Fibroblast of skin of abdomen (primary cell): Measurements from ENCODE around the gene MROH7.

Experiments used
- DNase-seq: peaks from one replicate; pipeline ENCODE4 v3.0.0-alpha.2; 2013

Gene MROH7

DNA sequence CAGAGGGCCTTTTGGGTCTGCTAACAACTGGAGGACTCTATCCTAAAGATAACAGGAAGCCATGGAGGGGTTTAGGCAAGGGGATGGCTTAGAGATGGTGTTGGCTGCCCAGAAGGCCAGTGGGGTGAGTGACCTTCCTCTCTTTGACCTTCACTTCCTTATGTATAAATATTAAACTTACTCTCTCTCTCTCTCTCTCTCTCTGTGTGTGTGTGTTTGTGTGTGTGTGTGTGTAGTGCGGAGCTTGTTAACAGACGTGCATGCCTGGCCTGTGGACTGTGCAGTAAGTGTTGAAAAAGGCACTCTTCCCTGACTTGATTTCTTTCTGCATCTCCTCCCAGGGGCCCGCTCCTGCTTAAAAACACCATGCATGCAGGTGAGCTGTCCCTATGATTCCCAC is 10.0 kb downstream of the MROH7 start:
- no peak for DNase-seq

DNA sequence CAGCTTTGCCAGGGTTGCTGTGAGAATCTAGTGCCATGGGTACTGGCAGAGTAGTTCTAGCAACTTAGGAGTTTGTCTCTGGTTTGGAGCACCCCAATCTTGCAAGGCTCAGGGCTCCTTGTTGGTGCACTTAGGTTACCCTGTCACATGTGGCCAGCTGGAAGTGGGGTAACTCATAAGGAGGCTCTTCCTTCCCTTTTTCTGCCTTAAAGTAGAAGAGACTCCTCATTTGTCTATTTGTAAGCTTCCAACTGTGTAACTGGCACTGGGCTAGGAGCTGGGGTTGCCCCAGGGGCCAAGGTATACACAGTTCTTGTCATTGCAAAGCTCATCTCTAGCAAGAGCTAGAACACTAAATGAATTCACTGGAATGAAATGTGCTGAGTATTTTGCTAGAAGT is 10.6 kb downstream of the MROH7 start:
- no peak for DNase-seq

DNA sequence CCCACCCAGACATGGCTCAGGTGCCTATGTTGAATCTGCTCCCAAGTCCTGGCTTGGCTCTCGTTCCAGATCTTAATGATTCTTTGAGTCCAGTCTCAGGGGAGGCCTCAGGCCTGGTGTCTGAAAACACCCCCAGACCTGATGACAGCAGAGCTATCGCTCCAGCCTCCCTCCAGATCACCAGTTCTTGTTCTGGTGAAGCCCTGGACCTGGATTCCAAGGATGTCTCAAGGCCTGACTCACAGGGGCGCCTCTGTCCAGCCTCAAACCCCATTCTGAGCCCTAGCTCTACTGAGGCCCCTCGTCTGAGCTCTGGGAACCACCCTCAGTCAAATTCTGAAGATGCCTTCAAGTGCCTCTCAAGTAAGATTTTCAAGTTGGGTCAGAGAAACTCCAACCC is 11.4 kb downstream of the MROH7 start:
- DNase-seq: peak; percentile 7

DNA sequence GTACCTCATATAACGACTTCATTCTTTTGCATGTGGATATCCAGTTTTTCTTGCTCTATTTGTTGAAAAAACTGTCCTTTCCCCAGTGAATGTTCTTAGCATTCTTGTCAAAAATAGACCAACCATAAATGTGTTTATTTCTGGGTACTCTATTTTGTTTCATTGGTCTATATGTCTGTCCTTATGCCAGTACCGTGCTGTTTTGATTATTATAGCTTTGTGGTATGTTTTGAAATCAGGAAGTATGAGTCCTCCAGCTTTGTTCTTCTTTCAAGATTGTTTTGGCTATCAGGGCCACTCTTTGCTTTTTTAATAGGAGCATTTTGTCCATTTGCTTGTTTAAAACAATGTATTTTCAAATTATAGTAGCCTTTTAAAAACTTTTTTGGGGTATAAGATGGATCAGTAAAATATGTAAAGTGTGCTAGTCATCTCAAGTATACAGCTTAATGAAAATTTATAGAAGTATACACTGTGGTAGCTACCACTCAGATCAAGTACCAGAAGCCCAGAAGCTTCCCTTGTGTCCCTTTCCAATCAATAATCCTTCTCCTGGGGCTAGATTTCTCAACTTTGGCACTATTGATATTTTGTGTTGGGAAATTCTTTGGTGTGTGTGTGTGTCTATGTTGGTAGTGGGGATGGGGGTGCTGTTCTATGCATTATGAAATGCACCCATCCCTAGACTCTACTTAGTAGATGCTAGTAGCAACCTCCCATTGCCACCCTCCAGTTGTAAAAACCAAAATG is 16.8 kb downstream of the MROH7 start:
- no peak for DNase-seq

DNA sequence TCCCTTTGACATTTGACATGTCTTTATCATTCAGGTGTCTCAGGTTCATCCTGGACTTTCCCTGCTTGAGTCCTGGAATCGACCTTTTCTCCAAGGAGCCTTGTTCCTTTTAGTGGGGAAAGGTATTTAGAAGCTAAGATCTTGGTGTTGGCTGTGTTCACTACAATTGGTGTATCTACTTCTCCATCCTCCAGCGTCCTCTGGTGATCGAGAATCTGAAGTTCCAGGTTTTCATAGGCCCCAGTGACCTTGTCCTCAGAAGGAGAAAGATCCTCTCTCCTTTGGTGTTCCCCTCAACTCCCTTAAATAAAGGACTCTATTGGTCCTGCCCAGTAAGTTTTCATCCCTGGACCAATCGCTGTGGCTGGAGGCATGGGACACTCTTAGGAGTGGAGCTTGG is 22.1 kb downstream of the MROH7 start:
- DNase-seq: no peak

DNA sequence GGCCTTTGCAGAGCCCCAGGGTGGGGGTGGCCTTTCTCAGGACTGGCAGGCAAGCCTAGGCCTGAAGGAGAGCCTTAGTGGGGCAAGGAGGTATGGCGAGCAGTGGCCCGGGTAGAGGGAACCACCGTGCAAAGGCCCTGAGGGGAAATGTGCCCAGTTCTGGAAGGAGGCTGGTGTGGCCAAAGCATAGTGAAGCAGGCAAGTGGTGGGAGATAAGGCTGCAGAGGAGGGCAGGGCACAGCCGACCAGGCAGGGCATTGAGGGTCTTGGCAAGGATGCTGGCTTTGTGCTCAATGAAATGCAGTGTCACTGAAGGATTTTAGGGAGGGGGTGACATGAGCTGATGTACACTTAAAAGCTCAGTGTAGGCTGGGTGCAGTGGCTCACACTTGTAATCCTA is 22.8 kb downstream of the MROH7 start:
- no peak for DNase-seq

DNA sequence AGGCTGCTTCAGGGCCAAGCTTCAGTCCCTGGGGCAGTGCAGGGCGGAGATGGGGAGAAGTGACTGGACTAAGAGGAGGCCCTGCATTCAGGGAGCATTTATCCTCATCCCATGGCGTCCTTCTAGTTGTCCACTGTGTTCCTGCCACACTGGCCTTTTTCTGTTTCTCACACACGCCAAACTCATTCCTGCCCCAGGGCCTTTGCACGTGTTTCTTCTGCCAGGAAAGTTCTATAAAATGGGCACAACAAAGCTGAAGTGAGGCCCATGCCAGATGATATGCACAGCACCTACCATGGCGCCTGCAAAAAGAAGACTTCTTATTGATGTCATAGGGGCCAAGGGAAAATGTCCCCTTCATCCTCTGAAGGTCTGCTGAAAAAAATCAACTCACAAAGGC is 24.3 kb downstream of the MROH7 start:
- no peak for DNase-seq

DNA sequence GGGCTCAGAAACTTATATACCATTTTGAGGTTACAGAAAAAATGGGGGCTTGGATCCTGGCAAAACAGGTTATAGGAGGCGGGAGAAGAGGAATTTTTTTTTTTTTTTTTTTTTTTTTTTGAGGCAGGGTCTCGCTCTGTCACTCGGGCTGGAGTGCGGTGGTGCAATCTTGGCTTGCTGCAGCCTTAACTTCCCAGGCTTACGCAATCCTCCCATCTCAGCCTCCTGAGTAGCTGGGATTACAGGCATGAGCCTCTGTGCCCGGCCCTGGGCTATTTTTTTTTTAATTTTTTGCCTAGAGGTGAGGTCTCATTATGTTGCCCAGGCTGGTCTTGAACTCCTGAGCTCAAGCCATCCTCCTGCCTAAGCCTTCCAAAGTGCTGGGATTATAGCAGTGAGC is 24.7 kb downstream of the MROH7 start:
- no peak for DNase-seq

DNA sequence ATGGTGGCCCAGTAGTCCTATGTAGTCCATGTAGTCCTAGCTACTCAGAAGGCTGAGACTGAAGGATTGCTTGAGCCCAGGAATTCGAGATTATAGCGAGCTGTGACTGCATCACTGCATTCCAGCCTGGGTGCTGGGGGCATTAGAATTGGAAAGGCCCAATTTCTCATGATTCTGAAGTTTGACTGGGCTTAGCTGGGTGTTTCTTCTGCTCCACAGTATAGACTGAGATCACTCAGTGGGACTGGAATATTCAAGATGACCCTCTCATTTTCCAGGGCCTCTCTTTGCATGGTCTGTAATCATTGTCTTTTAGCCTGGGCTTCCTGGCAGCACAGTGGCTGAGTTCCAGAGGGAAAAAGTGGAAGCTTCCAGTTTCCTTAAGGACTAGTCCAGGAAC is 26.2 kb downstream of the MROH7 start:
- DNase-seq: no peak

DNA sequence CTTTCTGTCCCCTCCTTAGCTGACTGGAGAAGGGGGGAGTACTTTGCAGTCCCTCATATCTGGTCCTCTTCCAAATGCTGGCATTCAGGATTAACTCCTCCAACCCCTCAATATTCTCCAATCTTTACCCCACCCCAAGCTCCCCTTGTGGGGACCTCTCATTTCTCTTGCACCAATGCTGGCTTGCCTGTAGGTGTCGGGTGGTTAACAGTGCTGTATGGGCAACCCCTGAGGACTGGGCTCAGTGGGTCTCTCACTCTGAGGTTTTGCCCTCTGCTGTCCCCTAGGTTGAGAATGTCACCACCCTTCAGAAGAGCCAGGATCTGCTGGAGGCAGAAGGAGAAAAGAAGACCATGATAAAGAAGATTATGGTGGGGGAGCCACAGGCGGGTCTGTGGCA is 27.0 kb downstream of the MROH7 start:
- DNase-seq: no peak

DNA sequence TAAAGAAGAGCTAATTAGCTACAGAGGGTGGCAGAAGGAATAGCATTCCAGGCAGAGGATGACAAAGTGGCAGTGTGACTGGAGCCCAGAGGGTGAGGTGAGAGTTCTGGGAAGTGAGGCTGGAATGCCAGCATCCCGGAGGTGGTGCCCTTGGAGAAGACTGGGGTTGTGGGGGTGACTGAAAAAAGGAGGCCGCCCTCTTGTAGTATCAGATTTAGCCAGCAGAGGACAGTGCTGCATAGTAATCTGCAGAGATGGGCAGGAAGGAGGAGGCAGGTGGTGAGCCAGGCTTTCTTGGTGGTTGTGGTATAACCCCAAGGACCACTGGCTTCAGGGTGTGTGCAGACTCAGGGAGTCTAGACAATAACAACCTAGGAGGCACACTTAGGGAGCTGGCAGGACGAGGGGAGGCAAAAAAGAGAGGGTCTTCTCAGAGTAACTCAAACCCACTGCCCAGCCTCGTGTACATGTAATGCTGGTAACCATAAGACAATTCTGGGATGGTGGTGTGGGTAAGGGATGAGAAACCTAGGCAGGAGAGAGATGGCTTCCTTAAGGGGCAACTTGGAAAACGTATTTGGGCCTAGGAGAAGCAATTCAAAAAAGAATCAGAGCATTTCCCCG is 30.5 kb downstream of the MROH7 start:
- DNase-seq: peak; percentile 27

DNA sequence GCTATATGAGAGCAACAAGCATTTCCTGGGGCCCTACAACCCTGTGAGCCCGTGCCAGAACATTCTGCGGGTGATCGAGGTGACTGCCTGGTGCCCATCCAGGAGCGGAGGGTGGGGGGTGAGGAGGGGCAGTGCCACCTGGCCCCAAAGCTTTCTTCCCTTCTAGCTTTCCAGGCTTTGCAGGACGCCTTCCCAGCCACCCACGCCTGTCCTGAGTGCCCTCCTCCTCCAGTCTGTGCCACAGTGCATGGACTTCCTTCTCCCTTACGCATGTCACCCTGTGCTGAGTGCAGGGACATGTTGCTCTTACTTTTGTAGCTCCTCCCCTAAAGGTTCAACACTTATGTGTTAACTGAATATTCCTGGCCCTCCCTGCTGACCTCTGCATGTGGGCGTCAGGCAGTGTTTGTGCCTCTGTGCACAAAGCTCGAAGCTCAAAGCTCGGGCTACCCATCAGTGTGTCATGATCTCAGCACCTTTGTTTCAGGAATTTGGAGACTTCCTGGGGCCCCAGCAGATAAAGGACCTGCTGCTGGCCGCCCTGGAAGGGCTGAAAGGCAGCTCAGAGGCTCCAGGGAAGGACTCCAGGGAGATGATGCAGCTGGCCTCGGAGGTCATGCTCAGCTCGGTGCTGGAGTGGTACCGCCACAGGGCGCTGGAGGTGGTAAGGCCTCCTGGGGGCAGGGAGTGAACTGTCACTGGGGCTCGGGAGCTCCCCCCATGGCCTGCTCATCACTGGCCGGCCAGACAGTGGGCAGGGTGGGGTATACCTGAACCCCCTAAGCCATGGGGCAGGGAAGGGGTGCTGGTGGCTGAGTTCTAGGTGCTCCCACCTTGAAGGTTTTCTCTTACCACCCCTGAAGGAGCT is 37.4 kb downstream of the MROH7 start:
- no peak for DNase-seq

DNA sequence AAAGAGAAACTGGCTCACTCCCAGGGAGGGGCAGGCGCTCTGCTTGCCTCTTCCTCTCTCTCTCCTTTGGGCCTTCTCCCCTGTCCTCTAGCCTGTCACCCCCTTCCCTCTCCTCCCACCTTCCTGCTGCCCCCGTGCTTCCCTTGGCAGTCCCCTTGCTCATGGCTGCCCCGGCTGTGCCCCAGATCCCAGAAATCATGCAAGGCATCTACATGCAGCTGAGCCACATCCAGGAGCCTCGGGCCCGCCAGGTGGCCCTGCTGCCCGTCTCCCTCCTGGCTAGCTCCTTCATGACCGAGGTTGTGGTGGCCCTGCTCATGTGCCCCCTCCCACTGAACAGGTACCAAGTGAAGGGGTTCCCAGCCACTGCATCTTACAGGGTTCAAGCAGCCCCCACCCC is 38.1 kb downstream of the MROH7 start:
- DNase-seq: no peak

DNA sequence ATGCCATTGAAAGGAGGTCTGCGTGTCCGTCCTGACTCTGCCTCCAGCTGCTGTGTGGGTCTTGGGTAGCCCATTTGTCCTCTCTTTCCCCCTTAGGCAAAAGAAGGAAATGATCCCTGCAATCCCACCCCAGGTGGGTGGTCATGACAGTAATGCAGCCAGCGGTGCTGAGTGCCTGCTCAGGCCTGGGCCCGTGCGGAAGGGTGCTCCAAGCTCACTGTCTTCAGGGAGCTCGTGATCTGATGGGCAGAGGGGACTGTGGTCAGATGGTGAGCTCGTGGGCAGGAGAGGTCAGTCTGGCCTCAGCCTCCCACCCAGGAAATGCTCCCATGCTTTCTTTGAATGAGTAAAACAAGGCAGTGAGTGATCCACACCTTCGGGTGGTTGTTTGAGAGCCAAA is 38.8 kb downstream of the MROH7 start:
- no peak for DNase-seq

DNA sequence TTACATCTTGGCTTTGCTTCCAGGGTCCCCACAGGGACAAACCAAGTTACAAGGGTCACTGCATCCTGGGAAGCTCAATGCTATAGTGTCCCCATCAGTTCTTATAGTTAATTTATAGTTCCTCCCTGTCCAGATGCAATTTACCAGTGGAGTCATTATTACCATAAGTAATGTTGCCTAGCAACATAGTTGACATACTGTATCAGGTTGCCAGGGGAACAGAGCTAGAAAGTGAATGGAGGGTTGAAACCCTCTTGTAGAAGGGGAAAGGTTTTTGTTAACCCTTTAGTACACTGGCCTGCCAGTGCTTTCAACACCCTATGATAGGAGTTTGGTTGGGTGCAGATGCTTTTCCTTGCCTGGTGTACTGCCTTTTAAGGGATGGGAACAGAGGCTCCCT is 39.8 kb downstream of the MROH7 start:
- no peak for DNase-seq

DNA sequence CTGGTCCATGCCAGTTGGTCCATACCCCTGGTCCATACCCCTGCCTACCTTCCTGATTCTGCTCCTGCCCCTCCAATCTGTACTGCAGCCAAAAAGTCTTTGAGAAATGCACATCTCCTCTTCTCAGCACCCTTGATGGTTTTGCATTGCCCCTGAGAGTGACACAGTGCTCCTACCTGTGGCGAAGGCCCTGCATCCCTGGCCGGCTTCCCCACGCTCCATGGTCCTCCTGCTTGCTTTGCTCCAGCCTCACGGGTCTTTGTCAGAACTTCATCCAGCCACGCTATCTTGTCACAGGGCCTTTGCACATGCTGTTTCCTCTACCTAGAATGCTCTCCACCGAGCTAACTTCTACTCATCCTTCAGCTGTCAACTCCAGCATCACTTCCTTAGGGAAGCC is 41.9 kb downstream of the MROH7 start:
- no peak for DNase-seq

DNA sequence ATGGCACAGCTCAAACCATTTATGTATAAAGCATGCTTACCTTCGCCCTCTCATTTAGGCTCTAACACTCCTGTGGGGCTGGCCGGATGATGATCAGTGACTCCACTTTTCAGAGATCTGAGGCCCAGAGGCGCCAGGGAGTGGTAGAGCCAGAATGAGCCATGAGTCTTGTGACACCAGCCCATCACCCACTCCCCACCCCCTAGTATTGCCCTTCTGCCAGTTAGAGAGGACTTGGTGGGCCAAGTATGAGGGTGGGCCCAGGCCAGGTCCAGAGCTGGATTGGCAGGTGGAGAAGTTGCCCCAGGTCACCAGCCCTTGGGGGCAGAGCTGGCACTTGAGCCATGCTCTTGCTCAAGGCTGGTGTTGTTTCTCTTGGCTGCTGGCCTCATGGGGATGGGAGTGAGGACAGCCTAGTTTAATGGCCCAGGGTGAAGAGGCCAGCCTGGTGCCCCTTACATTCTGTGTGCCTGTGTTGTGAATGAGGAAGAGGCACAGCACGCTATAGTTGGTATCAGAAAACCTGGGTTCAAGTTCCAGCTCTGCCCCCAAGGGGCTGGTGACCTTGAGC is 43.8 kb downstream of the MROH7 start:
- DNase-seq: no peak

DNA sequence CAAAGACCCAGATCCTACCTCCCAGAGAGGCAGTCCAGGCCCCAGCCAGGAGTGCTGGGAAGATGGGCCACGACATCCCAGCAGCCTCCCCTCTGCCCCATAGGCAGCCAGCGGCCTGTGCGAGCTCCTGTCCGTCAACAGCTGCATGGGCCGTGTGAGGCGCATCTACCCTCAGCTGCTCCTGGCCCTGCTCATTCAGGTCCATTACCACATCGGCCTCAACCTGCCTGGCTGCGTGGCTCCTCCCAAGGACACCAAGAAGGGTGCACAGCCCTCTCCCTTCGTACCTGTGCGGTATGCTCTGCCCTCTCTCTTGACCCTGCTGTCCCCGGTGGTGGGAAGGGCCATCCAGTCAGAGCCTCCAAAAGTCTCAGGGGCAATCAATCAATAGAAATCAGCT is 44.6 kb downstream of the MROH7 start:
- DNase-seq: no peak

DNA sequence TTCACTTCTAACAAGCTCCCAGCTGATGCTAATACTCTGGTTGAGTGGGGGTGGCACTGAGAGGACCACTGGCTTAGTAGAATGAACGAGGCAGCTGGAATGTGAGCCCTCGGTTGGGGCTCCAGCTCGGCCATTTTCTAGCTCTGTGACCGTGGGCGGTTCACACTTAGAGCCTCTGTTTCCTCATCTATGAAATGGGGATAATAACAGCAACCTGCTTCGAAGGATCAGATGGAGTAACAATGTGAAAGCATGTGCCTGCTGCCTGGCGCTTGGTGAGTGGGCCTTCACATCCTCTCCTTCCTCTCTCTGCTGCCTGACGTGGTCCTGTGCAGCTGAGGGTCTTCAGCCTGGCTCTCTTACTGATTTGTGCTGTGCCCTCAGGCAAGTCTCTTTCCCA is 53.2 kb downstream of the MROH7 start:
- no peak for DNase-seq

DNA sequence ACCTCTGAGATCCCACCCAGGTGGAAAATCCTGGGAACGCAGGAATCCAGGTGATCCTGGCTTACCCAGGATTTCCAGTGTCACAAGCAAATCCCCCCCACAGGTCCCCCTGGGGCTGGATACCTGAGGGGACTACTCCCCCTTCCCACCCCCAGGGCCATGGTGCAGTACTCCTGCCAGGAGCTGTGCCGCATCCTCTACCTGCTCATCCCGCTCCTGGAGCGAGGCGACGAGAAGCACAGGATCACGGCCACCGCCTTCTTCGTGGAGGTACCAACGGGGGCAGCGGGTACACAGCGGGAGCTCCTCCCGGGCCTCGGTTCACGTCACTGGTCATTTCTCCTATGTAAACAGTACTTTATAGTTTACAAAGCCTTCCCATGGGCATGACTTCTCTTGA is 53.6 kb downstream of the MROH7 start:
- no peak for DNase-seq

DNA sequence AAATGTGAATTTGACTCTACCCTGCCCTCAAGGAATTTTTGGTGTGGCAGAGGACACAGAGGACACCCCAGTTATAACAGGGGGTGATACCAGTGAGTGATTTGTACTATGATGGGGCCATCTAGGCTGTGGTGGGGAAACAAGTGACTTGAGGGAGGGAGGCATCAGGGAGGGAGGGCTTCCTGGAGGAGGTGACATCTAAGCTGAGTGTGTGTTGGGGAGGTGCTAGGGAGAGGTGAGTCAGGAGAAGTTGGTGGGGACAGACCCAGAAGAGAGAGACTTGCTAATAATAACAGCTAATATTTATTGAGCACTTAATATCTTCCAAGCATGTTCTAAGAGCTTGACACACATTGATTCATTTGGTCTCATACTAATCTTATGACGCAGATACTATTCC is 54.2 kb downstream of the MROH7 start:
- DNase-seq: no peak

DNA sequence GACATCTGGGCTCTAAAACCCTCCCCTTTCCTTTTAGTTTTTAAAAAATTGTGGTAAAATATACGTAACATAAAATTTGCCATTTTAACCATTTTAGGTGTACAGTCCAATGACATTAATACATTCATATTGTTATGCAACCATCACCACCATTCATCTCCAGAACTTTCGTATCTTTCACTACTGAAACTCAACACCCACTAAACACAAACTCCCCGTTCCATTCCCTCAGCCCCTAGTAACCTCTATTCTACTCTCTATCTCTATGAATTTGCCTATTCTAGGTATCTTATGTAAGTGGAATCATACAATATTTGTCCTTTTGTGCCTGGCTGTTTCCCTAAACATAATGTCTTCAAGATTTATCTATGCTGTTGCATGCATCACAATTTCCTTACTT is 54.7 kb downstream of the MROH7 start:
- DNase-seq: no peak

DNA sequence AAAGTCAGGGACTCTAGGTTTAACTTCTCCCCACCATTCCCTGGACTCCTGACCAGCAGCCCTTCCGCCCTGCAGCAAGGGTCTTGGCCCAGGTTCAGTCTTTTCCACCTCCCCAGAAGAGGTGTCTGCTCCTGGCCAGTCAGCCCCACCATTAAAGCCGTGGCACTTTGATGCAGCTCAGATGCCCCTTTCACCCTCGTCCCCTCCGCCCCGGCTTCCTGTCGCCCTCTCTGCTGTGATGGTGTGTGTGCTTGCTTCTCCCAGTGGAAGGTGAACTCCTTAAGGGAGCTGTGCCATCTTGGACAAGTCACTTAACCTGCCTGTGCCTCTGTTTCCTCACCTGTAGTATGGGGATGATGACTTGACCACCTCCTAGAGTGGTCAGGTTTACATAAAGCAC is 56.3 kb downstream of the MROH7 start:
- DNase-seq: no peak

DNA sequence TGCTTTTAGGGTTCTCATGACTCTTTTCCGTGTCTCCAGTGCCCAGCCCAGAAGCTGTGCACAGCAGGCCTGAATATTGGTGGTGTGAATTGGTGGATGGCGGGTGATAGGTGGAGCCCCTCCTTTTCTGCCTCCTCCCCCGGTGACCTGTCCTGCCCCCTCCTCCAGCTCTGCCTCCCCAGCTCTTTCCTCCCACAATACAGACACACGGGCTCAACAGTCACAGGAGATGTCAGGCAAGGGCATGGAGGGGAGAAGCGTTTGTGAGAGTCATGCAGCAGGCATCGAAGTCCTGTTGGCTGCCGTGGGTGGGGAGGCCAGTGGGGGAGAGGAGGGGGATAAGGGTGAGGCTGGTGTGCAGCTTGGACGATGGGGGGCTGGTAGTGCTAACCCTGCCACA is 56.8 kb downstream of the MROH7 start:
- no peak for DNase-seq
